Right atrium auricular region (tissue), 2 donors: ENCODE data around the gene CCDC187. TPM values are rescaled to one million over a fixed set of nuclear protein-coding genes. Genes with fewer than 3 reads are reported as not detected.

Experiments used
- DNase-seq: peaks from one replicate; pipeline ENCODE4 v3.0.0-alpha.2; 2019; ENCODE audit warnings: low spot score
- H3K27ac ChIP-seq, 2 donors: fragments of 200-600 bp; sonication (generic); 1 replicate in 1 of 2; 2 replicates in 1 of 2; pipeline ENCODE4 v1.5.1; 2016 to 2019
- H3K27me3 ChIP-seq, 2 donors: fragments of 200-600 bp; sonication (generic); one replicate each; pipeline versions ENCODE4 v1.5.1 to v1.6.0; 2017 to 2019
- H3K36me3 ChIP-seq: fragments of 200-600 bp; sonication (generic); one replicate; pipeline ENCODE4 v1.5.1; 2016
- H3K4me1 ChIP-seq, 2 donors: fragments of 200-600 bp; sonication (generic); one replicate each; pipeline versions ENCODE4 v1.5.1 to v1.6.0; 2017 to 2019
- H3K4me3 ChIP-seq, 2 donors: fragments of 200-600 bp; sonication (generic); 1 replicate in 1 of 2; 2 replicates in 1 of 2; pipeline ENCODE4 v1.5.1; 2017 to 2019; ENCODE audit warnings: mild to moderate bottlenecking in 1 of 2, moderate library complexity in 1 of 2
- H3K9me3 ChIP-seq, 2 donors: fragments of 200-600 bp; sonication (generic); one replicate each; pipeline ENCODE4 v1.5.1; 2019
- total RNA-seq, 2 donors: library from RNA; depleted of rRNA; stranded (reverse); fragments of >200 nt; gene quantifications; one replicate each; pipeline ENCODE4 v1.1.0, GENCODE V29; 2016
- TF ChIP-seq, protein P1 (sequence below), 2 donors: fragments of 200-600 bp; sonication (generic); IDR thresholded peaks; one replicate each; pipeline ENCODE4 v1.5.1; 2019; ENCODE audit warnings: antibody characterized with exemption in 2 of 2

CCDC187 gene
- total RNA-seq, 2 donors from 2014 or later = not detected

DNA sequence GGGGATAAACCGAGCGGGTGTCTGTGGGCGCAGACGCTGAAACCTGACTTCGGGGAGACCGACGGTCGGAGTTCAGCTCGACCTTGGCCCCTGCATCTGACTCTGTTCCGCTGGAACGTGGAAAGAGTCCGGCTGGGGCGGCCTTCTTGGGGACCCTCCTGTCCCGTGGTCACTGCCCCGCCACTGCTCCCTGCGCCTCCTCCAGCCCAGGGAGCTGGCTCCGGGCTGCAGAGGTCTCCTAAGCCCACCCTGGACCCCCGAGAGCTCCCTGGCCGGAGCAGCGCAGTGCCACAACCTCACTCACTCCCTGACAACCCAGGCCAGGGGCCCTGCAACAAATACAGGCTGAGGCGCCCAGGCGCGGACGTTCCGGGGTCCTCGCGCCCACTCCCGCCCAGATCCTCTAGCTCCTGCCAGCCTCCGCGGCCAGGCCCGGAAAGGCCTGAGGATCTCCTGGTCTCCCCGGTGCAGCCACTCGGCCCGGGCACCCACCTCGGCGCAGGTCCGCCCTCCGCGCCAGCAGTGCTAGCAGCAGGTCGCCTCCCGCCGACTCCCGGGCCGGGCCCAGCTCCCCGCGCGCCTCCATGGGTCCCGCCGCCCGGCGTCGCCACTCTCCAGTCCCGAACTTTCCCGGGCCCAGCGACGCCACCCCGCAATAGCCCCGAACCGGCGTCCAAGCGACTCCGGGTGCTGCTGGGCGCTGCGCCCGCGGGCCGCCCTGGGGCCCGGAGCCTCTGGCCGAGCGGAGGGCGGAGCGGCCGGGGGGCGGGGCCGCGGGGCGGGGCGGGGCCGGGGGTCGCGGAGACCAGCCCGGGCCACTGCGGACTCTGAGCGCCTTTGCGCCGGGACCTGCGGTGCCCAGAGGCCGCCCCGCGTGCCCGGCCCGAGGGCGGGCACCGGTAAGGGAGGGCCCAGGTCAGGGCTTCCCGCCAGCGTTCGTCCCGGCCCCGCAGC, 101.2 kb downstream of the CCDC187 start:
- Histone ChIP-seq H3K27ac (no peak overlapping the region), H3K9me3 (no peaks in the 10 kb centered on the region), H3K27me3 (peaks cover 23 to 60% of the 10 kb centered on the region in 2 donors)

DNA sequence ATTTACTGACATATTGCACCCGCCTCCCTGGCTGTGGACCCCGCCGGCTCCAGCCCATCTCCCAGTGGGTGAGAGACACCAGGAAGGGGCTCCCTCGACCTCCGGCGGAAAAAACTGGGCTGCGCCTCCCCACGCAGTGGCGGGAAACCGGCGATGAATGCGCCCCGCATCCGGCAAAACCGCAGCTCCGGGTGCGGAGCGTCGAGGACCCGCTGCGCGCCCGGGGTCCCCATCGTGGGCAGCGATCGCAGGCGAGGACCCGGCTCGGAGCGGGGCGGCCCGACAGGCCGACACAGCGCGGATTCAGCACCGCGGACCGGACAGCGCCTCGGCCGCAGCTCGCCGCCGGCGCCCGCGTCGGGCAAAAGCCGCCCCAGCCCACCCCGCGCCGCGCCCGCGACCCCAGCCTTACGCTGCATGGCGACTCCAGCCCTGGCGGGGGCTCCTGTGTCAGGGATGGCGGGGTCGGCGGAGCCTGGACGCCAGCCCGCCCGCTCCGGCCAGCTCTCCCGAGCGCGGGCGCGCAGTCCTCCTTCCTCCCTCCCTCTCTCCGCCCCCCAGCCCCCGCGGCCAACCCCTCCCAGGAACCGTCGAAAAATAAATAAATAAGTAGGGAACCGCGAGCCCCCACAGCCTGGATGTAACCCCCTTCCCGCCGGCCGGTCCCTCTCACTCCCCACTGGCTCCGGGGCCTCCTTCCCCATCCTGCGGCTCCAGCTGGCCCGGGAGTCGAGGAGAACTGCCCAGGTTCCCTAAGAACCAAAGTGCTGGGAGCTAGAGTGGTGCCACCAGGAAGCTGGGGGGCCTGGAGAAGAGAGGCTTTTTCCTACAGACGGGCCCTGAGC, 102.1 kb downstream of the CCDC187 start:
- no peak overlapping the region for H3K27ac ChIP-seq
- no peaks in the 10 kb centered on the region for H3K9me3 ChIP-seq
- H3K27me3 ChIP-seq = peaks cover 23 to 69% of the 10 kb centered on the region in 2 donors
- TF ChIP-seq, protein P1, sequence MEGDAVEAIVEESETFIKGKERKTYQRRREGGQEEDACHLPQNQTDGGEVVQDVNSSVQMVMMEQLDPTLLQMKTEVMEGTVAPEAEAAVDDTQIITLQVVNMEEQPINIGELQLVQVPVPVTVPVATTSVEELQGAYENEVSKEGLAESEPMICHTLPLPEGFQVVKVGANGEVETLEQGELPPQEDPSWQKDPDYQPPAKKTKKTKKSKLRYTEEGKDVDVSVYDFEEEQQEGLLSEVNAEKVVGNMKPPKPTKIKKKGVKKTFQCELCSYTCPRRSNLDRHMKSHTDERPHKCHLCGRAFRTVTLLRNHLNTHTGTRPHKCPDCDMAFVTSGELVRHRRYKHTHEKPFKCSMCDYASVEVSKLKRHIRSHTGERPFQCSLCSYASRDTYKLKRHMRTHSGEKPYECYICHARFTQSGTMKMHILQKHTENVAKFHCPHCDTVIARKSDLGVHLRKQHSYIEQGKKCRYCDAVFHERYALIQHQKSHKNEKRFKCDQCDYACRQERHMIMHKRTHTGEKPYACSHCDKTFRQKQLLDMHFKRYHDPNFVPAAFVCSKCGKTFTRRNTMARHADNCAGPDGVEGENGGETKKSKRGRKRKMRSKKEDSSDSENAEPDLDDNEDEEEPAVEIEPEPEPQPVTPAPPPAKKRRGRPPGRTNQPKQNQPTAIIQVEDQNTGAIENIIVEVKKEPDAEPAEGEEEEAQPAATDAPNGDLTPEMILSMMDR (IDR thresholded peaks at IDR 0.05) = no peak
- no peak overlapping the region for H3K4me3 ChIP-seq
- DNase-seq = no peak
- no peaks in the 10 kb centered on the region for H3K36me3 ChIP-seq
- peaks cover 0 to 21% of the 10 kb centered on the region in 2 donors for H3K4me1 ChIP-seq

More for the DNA sequence above, 101.2 kb downstream of the CCDC187 start:
- Histone ChIP-seq H3K36me3 (no peaks in the 10 kb centered on the region), H3K4me3 (no peak overlapping the region), H3K4me1 (peaks cover 0 to 21% of the 10 kb centered on the region in 2 donors)
- TF ChIP-seq, protein P1 (IDR thresholded peaks at IDR 0.05) = no peak
- no peak for DNase-seq

DNA sequence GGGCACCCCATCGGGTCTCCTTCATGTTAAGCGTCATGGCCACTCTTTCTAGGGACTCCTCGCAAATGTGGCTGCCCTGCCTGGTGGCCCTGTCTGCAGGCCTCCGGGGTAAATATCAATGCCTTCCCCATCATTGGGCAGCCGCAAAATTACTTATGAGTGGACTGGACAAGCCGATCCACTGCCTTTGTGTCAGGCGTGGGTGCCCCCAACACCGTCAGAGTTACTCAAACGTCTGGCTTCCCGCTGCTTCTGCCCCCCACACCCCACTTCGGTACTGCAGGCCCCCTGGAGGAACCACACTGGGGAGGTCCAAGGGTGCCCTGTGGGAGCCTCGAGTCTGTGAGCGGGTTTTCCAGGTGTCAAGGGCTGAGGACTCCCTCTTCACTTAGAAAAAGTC, 102.7 kb downstream of the CCDC187 start:
- DNase-seq = no peak
- TF ChIP-seq, protein P1 (IDR thresholded peaks at IDR 0.05) = no peak
- H3K27ac ChIP-seq = no peak overlapping the region
- H3K36me3 ChIP-seq = no peaks in the 10 kb centered on the region
- peaks cover 0 to 21% of the 10 kb centered on the region in 2 donors for H3K4me1 ChIP-seq
- peaks cover 26 to 75% of the 10 kb centered on the region in 2 donors for H3K27me3 ChIP-seq
- H3K9me3 ChIP-seq = no peaks in the 10 kb centered on the region
- H3K4me3 ChIP-seq = no peak overlapping the region

DNA sequence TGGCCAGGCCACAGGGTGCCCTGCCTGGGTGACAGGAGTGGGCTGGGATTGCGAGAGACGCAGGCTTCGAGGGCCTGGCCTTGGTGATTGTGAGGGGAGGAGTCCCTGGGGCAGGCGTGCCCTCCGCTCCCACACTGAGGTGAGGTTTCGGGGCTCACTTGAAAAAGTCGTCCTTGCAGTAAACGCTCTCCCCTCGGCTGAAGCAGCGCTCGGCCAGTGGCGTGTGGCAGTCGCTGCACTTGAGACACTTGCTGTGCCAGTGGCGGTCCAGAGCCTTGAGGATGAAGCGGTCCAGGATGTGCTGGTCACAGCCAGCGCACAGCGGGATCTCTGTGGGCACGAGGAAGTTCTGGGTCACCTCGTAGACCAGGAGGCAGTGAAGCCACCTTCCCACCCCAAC, 103.5 kb downstream of the CCDC187 start:
- Histone ChIP-seq H3K4me1 (peaks cover 0 to 21% of the 10 kb centered on the region in 2 donors), H3K9me3 (no peaks in the 10 kb centered on the region), H3K36me3 (no peaks in the 10 kb centered on the region), H3K4me3 (no peak overlapping the region), H3K27ac (no peak overlapping the region), H3K27me3 (peaks cover 28 to 77% of the 10 kb centered on the region in 2 donors)
- DNase-seq = no peak
- TF ChIP-seq, protein P1 (IDR thresholded peaks at IDR 0.05) = no peak

Other genes starting within 250 kb of the CCDC187 start
- gene NACC2, start 208.8 kb downstream of the CCDC187 start, total RNA-seq = 10 to 100 TPM; 49.1 to 55.5 TPM
- 10 to 100 TPM; 20.3 to 29.3 TPM for gene TMEM250, start 185.2 kb downstream of the CCDC187 start, total RNA-seq
- gene LHX3, start 99.0 kb downstream of the CCDC187 start, total RNA-seq = under 1 TPM in 1 of 2 donors, not detected in 1; 0.16 TPM
- gene QSOX2, start 58.3 kb downstream of the CCDC187 start, total RNA-seq = 1 to 10 TPM; 3.2 to 6.3 TPM
- 10 to 100 TPM; 39.4 to 44.5 TPM for gene GPSM1, start 23.4 kb upstream of the CCDC187 start, total RNA-seq
- gene DNLZ, start 59.6 kb upstream of the CCDC187 start, total RNA-seq = 10 to 100 TPM; 15.4 to 36.6 TPM
- gene CARD9, start 69.6 kb upstream of the CCDC187 start, total RNA-seq = 1 to 10 TPM in 1 of 2 donors, under 1 TPM in 1; 0.15 to 1.1 TPM
- 1 to 10 TPM; 2.5 to 4.4 TPM for gene SNAPC4, start 96.1 kb upstream of the CCDC187 start, total RNA-seq
- gene ENTR1, start 106.5 kb upstream of the CCDC187 start, total RNA-seq = 10 to 100 TPM; 10.3 to 17.6 TPM
- gene PMPCA, start 106.6 kb upstream of the CCDC187 start, total RNA-seq = 10 to 100 TPM; 40.8 to 47.4 TPM
- 1 to 10 TPM; 6.4 to 9.1 TPM for gene INPP5E, start 135.8 kb upstream of the CCDC187 start, total RNA-seq
- gene SEC16A, start 178.9 kb upstream of the CCDC187 start, total RNA-seq = 10 to 100 TPM; 32.6 to 41.6 TPM
- gene NOTCH1, start 242.0 kb upstream of the CCDC187 start, total RNA-seq = 10 to 100 TPM; 14.2 to 39.7 TPM